ENCODE data around the gene FIBCD1. TPM values are rescaled to one million over a fixed set of nuclear protein-coding genes. Genes with fewer than 3 reads are reported as not detected.

FIBCD1 gene
- total and polyA plus RNA-seq, 12 donors: 0.11 to 55.7 (median 18.3) TPM

GRCh38 chr9:130890870-130891687 lies 48.0 kb downstream of the FIBCD1 start:
- DNase-seq: no peak
- no peak overlapping the region for H3K27ac ChIP-seq
- no peaks in the 10 kb centered on the region for H3K9me3 ChIP-seq (replicated peaks in 1 of 3)
- TF ChIP-seq, protein P1, sequence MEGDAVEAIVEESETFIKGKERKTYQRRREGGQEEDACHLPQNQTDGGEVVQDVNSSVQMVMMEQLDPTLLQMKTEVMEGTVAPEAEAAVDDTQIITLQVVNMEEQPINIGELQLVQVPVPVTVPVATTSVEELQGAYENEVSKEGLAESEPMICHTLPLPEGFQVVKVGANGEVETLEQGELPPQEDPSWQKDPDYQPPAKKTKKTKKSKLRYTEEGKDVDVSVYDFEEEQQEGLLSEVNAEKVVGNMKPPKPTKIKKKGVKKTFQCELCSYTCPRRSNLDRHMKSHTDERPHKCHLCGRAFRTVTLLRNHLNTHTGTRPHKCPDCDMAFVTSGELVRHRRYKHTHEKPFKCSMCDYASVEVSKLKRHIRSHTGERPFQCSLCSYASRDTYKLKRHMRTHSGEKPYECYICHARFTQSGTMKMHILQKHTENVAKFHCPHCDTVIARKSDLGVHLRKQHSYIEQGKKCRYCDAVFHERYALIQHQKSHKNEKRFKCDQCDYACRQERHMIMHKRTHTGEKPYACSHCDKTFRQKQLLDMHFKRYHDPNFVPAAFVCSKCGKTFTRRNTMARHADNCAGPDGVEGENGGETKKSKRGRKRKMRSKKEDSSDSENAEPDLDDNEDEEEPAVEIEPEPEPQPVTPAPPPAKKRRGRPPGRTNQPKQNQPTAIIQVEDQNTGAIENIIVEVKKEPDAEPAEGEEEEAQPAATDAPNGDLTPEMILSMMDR (IDR thresholded peaks at IDR 0.05): no peak
- no peak for TF ChIP-seq POLR2A (IDR thresholded peaks at IDR 0.05)
- 76 to 83% (median 82%) methylated on average over 13 to 20 of the region's 20 CpGs for WGBS, 4 donors
- H3K36me3 ChIP-seq (replicated peaks in 1 of 2): peaks cover 0 to 50% of the 10 kb centered on the region in 2 donors
- intact Hi-C loops (cut with DNase I): no loop called here
- no peaks in the 10 kb centered on the region for H3K27me3 ChIP-seq
- H3K4me1 ChIP-seq (replicated peaks in 1 of 2): no peaks in the 10 kb centered on the region
- no peak overlapping the region for H3K4me3 ChIP-seq

GRCh38 chr9:130890124-130890523 lies 48.9 kb downstream of the FIBCD1 start:
- Histone ChIP-seq H3K36me3 (replicated peaks in 1 of 2) (peaks cover 0 to 60% of the 10 kb centered on the region in 2 donors), H3K27me3 (no peaks in the 10 kb centered on the region), H3K4me1 (replicated peaks in 1 of 2) (no peaks in the 10 kb centered on the region), H3K9me3 (replicated peaks in 1 of 3) (no peaks in the 10 kb centered on the region), H3K27ac (no peak overlapping the region), H3K4me3 (no peak overlapping the region)
- WGBS, 4 donors: 87 to 91% (median 89%) methylated on average over 7 to 9 of the region's 9 CpGs
- intact Hi-C loops (cut with DNase I): no loop called here
- no peak for TF ChIP-seq POLR2A (IDR thresholded peaks at IDR 0.05)
- TF ChIP-seq, protein P1 (IDR thresholded peaks at IDR 0.05): no peak
- no peak for DNase-seq

DNA sequence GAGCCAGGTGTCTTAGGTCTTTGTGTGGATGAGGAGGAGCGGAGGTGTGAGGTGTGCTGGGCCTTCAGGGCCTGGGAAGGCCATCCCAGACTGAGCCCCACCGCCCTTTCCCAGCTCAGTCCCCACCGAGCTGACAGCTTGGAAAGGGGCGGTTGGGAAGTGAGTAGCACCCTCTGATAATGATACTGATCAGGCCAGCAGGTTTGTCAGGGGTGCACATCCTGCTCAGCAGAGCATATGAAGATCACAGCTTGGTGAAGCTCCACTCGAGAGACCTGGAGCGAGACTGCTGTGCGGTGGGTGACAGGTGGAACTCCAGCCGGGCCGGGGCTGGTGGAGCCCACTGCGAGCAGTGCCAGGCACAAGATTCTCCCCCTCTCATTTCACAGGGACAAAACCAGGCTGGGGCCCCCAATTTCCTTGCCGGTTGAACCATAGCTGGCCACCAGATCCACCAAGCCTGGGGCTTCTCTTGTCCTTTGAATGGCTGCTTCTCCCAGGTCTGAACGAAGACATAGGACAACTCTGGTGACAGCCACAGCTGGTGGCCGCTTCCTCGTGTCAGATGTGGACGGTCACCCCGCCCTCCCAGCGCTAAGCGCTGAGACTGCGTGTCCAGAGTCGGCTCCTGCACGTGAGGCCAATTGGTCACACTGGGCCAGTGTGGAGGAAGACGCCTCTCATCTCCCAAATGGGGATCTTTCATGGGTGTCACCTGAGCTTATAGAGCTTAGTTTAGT lies 50.7 kb downstream of the FIBCD1 start:
- Histone ChIP-seq H3K4me3 (no peak overlapping the region), H3K4me1 (replicated peaks in 1 of 2) (no peaks in the 10 kb centered on the region), H3K27ac (no peak overlapping the region), H3K27me3 (no peaks in the 10 kb centered on the region), H3K9me3 (replicated peaks in 1 of 3) (no peaks in the 10 kb centered on the region), H3K36me3 (replicated peaks in 1 of 2) (peaks cover 0 to 75% of the 10 kb centered on the region in 2 donors)
- intact Hi-C loops (cut with DNase I): loop anchor here in 1 of 2 donors (5.0 kb wide), 1 partner anchor 44 kb away; no protein-coding TSS in a partner anchor
- no peak for TF ChIP-seq POLR2A (IDR thresholded peaks at IDR 0.05)
- TF ChIP-seq, protein P1 (IDR thresholded peaks at IDR 0.05): no peak
- no peak for DNase-seq
- WGBS, 4 donors: 85 to 97% (median 93%) methylated on average over 16 to 22 of the region's 22 CpGs

GRCh38 chr9:130887494-130888144 lies 51.4 kb downstream of the FIBCD1 start:
- Histone ChIP-seq H3K4me1 (replicated peaks in 1 of 2) (no peaks in the 10 kb centered on the region), H3K9me3 (replicated peaks in 1 of 3) (no peaks in the 10 kb centered on the region), H3K36me3 (replicated peaks in 1 of 2) (peaks cover 0 to 75% of the 10 kb centered on the region in 2 donors), H3K27ac (no peak overlapping the region), H3K4me3 (no peak overlapping the region), H3K27me3 (no peaks in the 10 kb centered on the region)
- DNase-seq: no peak
- 87 to 90% (median 88%) methylated on average over 24 to 25 of the region's 25 CpGs for WGBS, 4 donors
- intact Hi-C loops (cut with DNase I): loop anchor here in 1 of 2 donors (5.0 kb wide), 1 partner anchor 45 kb away; no protein-coding TSS in a partner anchor
- TF ChIP-seq POLR2A (IDR thresholded peaks at IDR 0.05): no peak
- TF ChIP-seq, protein P1 (IDR thresholded peaks at IDR 0.05): no peak
